ENCODE measurements around the gene ILF3.
"Not testable (repeated sequence)": the region's sequence is repeated elsewhere in the genome, so short reads cannot be mapped to it uniquely, and the experiment has no call there.

ILF3 gene

DNA sequence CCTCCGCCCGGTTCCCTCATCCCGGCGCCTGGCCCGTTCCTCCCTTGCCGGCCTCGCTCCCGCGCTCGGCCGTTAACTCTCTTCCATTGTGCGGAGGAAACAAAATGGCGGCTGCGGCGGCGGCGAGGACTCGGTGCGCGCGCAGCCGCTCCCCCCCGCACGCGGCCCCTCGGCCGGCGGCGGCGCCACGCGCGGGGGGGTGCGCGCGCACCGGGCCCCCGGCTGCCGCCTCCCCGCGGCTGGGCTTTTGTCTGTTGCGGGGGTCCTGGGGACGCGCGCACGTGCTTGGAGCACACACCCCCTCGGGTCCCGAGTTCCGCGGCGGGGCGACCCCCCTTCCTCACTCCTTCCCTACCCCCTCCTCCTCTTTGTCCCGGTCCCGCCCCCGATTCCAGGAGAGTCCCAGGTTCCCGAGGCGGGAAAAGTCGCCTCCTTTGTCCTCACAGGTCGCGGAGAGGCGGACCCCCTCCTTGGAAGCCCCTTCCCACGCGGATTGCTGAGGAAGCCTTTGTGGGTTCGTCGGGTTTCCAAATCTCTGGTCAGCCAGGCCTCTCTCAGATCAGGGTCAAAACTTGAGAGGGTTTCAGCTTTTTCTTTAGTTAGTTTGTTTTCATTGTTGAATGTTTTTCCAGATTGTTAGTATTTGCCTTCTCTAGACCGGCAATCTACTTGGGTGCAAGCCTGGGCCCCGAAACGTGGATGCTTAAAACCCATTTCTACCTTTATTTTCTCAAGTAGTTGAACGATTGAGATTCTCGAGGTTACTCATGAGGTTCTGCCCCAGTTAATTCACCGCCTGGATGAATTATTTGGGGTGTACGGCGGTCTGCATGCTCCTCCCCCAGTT, 687 bp downstream of the ILF3 start:
- H3K4me1 Mint-ChIP-seq: peaks cover 64% of the 10 kb centered on the region
- peak; percentile 73 for DNase-seq

DNA sequence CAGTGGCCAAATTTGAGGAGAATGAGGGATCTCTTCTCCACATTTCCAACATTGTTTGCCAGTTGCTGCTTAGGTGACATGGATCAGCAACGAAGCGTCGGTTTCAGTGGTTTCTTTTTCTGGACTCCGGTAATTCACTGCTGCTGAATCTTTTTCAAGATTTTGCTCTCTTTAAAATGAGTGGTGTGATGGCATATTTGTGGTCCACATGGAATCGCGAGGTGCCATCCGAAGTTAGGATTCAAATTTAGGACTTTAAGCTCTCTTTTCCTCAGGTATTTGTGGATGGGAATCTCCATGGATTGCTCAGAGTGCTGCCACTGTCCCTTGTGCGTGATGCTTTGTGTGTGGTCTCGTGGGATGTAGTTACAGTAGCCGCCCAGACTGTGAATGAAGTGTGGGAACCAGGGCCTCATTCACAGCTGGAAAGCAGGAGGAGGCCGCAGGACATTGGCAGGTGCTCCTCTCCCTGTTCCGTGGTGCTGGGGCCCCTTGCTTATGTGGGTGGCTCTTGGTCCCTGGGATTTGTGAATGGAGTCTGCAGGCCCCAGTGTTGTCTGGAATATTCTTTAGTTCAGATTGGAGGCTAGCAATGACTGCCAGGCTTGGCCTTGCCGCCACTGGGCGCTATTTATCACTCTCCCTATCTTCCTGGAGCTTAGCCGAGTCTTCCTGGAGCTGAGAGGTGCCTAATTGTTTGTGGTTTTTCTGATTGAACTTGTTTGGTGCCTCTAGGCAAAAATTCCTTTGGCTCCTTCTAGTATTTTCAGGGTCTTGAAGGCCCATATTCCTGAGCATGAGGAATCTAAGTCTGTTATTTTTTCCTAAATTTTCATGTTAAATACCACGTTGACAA, 1.5 kb downstream of the ILF3 start:
- peak; percentile 14 for DNase-seq
- Mint-ChIP-seq H3K27me3 (peaks cover 2% of the 10 kb centered on the region), H3K27ac (peak overlapping the region; percentile 98), H3K36me3 (ENCODE audit: low read depth) (peaks cover 56% of the 10 kb centered on the region), H3K4me1 (peaks cover 70% of the 10 kb centered on the region), H3K4me3 (peak overlapping the region; percentile 96), H3K9me3 (no peaks in the 10 kb centered on the region)
- no peak for ATAC-seq

More for the DNA sequence above, 687 bp downstream of the ILF3 start:
- Mint-ChIP-seq H3K27me3 (peaks cover 2% of the 10 kb centered on the region), H3K27ac (peak overlapping the region; percentile 98), H3K36me3 (ENCODE audit: low read depth) (peaks cover 47% of the 10 kb centered on the region), H3K4me3 (peak overlapping the region; percentile 96), H3K9me3 (no peaks in the 10 kb centered on the region)
- ATAC-seq: peak; percentile 1

GRCh38 chr19:10660346-10660745, 6.2 kb downstream of the ILF3 start:
- ATAC-seq (no peak), DNase-seq (no peak)
- Mint-ChIP-seq H3K27ac (peak overlapping the region; percentile 36), H3K27me3 (no peaks in the 10 kb centered on the region), H3K9me3 (no peaks in the 10 kb centered on the region), H3K36me3 (ENCODE audit: low read depth) (peaks cover 55% of the 10 kb centered on the region), H3K4me1 (peaks cover 76% of the 10 kb centered on the region), H3K4me3 (no peak overlapping the region)

- H3K27ac Mint-ChIP-seq: peak overlapping the region; percentile 83
- H3K4me1 Mint-ChIP-seq: peaks cover 71% of the 10 kb centered on the region
- ATAC-seq (no peak), DNase-seq (no peak)
- H3K9me3 Mint-ChIP-seq: no peaks in the 10 kb centered on the region
- H3K27me3 Mint-ChIP-seq: no peaks in the 10 kb centered on the region
- peaks cover 45% of the 10 kb centered on the region for H3K36me3 Mint-ChIP-seq (ENCODE audit: low read depth)
- H3K4me3 Mint-ChIP-seq: no peak overlapping the region
Measured at GRCh38 chr19:10661946-10662345, 7.8 kb downstream of the ILF3 start.

- ATAC-seq (peak; percentile 48), DNase-seq (peak; percentile 23)
- H3K27ac Mint-ChIP-seq: peak overlapping the region; percentile 83
- no peak overlapping the region for H3K4me3 Mint-ChIP-seq
- peaks cover 44% of the 10 kb centered on the region for H3K36me3 Mint-ChIP-seq (ENCODE audit: low read depth)
- peaks cover 70% of the 10 kb centered on the region for H3K4me1 Mint-ChIP-seq
- H3K27me3 Mint-ChIP-seq: no peaks in the 10 kb centered on the region
- no peaks in the 10 kb centered on the region for H3K9me3 Mint-ChIP-seq
Measured at GRCh38 chr19:10662384-10663251, 8.5 kb downstream of the ILF3 start.

DNA sequence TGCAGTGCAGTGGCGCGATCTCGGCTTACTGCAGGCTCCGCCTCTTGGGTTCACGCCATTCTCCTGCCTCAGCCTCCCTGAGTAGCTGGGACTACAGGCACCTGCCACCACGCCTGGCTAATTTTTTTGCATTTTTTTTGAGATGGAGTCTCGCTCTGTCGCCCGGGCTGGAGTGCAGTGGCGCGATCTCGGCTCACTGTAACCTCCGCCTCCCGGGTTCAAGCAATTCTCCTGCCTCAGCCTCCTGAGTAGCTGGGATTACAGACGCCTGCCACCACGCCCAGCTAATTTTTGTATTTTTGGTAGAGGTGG, 9.1 kb downstream of the ILF3 start:
- peaks cover 42% of the 10 kb centered on the region for H3K36me3 Mint-ChIP-seq (ENCODE audit: low read depth)
- H3K27ac Mint-ChIP-seq: peak overlapping the region; percentile 83
- not testable (repeated sequence) for ATAC-seq, DNase-seq, H3K9me3 Mint-ChIP-seq, H3K27me3 Mint-ChIP-seq, H3K4me3 Mint-ChIP-seq
- H3K4me1 Mint-ChIP-seq: peaks cover 71% of the 10 kb centered on the region

GRCh38 chr19:10667867-10668266, 13.7 kb downstream of the ILF3 start:
- no peaks in the 10 kb centered on the region for H3K27me3 Mint-ChIP-seq
- no peak overlapping the region for H3K4me3 Mint-ChIP-seq
- no peaks in the 10 kb centered on the region for H3K9me3 Mint-ChIP-seq
- DNase-seq: no peak
- H3K27ac Mint-ChIP-seq: no peak overlapping the region
- peaks cover 41% of the 10 kb centered on the region for H3K36me3 Mint-ChIP-seq (ENCODE audit: low read depth)
- no peak for ATAC-seq
- H3K4me1 Mint-ChIP-seq: peaks cover 41% of the 10 kb centered on the region

DNA sequence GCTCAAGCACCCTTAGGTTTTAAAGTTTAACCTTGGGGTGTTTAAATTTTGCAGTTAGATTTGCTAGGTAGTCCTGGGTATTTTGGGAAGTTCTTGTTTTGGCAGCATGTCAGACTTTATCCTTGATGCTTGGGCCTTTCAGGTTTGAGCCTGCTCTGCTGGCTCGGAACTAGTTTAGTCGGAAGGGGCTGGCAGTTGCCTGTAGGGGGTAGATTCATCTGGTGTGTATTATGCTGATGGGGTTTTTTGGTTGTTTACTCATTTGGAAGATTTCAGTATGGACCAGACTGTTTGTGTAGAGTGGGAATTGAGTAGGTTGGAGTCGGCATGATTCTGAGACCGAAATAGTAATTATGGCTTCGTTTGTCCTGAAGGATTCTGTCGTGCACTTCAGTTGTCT, 15.1 kb downstream of the ILF3 start:
- H3K27ac Mint-ChIP-seq: peak overlapping the region; percentile 43
- H3K4me1 Mint-ChIP-seq: peaks cover 32% of the 10 kb centered on the region
- H3K36me3 Mint-ChIP-seq (ENCODE audit: low read depth): peaks cover 47% of the 10 kb centered on the region
- no peaks in the 10 kb centered on the region for H3K27me3 Mint-ChIP-seq
- ATAC-seq: no peak
- DNase-seq: no peak
- H3K9me3 Mint-ChIP-seq: no peaks in the 10 kb centered on the region
- no peak overlapping the region for H3K4me3 Mint-ChIP-seq

DNA sequence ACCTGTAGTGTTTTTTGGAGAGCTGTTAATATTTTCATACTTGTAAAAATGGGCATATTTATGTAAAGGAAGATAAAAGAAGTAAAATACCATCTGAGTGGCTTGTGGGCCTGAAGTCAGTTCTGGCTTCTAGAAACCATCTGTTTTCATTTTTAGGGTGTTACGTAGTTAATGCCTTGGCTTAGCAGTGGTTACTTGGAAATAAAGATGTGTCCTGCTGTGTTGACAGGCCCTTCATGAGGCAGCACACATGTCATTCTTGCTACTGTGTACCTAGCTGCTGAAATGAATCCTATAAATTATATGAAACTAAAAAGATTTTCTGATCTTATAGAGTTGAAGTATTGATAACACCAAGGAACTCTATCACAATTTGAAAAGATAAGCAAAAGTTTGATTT, 16.0 kb downstream of the ILF3 start:
- ATAC-seq (no peak), DNase-seq (no peak)
- H3K4me3 Mint-ChIP-seq: no peak overlapping the region
- peaks cover 31% of the 10 kb centered on the region for H3K4me1 Mint-ChIP-seq
- H3K9me3 Mint-ChIP-seq: no peaks in the 10 kb centered on the region
- peaks cover 55% of the 10 kb centered on the region for H3K36me3 Mint-ChIP-seq (ENCODE audit: low read depth)
- no peaks in the 10 kb centered on the region for H3K27me3 Mint-ChIP-seq
- no peak overlapping the region for H3K27ac Mint-ChIP-seq

DNA sequence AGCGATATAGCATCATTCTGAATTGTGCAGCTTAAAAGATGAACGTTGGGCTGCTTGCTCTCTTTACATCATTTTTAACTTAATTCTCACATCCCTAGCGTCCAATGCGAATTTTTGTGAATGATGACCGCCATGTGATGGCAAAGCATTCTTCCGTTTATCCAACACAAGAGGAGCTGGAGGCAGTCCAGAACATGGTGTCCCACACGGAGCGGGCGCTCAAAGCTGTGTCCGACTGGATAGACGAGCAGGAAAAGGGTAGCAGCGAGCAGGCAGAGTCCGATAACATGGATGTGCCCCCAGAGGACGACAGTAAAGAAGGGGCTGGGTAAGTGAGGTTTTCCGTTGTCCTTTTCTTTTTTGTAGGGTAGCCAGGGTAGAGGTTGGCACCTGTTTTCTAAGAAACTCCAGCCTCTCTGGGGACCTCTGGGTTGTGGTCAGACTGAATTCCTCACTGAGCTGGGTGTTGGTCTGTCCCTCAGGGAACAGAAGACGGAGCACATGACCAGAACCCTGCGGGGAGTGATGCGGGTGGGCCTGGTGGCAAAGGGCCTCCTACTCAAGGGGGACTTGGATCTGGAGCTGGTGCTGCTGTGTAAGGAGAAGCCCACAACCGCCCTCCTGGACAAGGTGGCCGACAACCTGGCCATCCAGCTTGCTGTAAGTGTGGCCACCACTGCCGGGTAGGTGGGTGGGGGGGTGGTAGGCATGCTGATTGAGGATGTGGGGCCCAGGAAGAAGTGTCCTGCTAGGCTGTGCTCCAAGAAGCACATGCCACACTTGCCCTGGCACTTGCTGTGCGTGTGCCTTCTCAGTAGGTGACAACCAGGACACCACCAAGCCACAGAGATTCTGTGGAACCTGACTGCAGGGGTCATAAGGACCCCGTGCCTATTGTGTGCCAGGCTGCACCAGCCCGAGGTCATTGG, 17.0 kb downstream of the ILF3 start:
- DNase-seq (no peak), ATAC-seq (no peak)
- Mint-ChIP-seq H3K4me1 (peaks cover 29% of the 10 kb centered on the region), H3K27me3 (no peaks in the 10 kb centered on the region), H3K9me3 (no peaks in the 10 kb centered on the region), H3K27ac (no peak overlapping the region), H3K4me3 (no peak overlapping the region), H3K36me3 (ENCODE audit: low read depth) (peaks cover 61% of the 10 kb centered on the region)

DNA sequence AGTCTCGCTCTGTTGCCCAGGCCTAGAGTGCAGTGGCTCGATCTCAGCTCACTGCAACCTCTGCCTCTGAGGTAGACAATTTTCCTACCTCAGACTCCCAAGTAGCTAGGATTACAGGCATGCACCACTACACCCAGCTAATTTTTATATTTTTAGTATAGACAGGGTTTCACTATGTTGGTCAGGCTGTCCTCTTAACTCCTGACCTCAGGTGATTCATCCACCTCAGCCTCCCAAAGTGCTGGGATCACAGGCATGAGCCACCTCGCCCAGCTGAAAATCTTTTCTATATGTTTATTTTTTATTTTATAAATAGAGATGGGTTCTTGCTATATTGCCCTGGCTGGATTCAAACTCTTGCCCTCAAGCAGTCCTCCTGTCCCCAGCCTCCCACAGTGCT, 17.8 kb downstream of the ILF3 start:
- DNase-seq, H3K27ac Mint-ChIP-seq, H3K27me3 Mint-ChIP-seq, H3K4me3 Mint-ChIP-seq, ATAC-seq, H3K9me3 Mint-ChIP-seq: not testable (repeated sequence)
- peaks cover 61% of the 10 kb centered on the region for H3K36me3 Mint-ChIP-seq (ENCODE audit: low read depth)
- H3K4me1 Mint-ChIP-seq: peaks cover 21% of the 10 kb centered on the region

DNA sequence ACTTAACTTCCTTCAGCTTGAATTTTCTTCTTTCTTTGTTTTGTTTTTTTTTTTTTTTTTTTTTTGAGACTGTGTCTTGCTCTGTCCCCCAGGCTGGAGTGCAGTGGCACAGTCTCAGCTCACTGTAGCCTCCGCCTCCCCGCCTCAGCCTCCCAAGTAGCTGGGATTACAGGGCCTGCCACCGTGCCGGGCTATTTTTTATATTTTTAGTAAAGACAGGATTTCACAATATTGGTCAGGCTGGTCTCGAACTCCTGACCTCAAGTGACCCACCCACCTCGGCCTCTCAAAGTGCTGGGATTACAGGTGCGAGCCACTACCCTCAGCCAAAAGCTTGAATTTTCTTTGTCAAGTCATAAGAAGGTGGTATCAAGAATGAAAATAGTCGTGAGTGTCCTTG, 21.1 kb downstream of the ILF3 start:
- H3K9me3 Mint-ChIP-seq, H3K4me3 Mint-ChIP-seq, DNase-seq, H3K4me1 Mint-ChIP-seq, ATAC-seq, H3K27me3 Mint-ChIP-seq, H3K27ac Mint-ChIP-seq: not testable (repeated sequence)
- peaks cover 72% of the 10 kb centered on the region for H3K36me3 Mint-ChIP-seq (ENCODE audit: low read depth)

- ATAC-seq (no peak), DNase-seq (no peak)
- peaks cover 2% of the 10 kb centered on the region for H3K4me1 Mint-ChIP-seq
- H3K27ac Mint-ChIP-seq: no peak overlapping the region
- no peaks in the 10 kb centered on the region for H3K9me3 Mint-ChIP-seq
- no peaks in the 10 kb centered on the region for H3K27me3 Mint-ChIP-seq
- H3K4me3 Mint-ChIP-seq: no peak overlapping the region
- peaks cover 63% of the 10 kb centered on the region for H3K36me3 Mint-ChIP-seq (ENCODE audit: low read depth)
Measured at GRCh38 chr19:10677751-10678150, 23.6 kb downstream of the ILF3 start.
